Measurements from ENCODE around the gene TRMU.

DNA sequence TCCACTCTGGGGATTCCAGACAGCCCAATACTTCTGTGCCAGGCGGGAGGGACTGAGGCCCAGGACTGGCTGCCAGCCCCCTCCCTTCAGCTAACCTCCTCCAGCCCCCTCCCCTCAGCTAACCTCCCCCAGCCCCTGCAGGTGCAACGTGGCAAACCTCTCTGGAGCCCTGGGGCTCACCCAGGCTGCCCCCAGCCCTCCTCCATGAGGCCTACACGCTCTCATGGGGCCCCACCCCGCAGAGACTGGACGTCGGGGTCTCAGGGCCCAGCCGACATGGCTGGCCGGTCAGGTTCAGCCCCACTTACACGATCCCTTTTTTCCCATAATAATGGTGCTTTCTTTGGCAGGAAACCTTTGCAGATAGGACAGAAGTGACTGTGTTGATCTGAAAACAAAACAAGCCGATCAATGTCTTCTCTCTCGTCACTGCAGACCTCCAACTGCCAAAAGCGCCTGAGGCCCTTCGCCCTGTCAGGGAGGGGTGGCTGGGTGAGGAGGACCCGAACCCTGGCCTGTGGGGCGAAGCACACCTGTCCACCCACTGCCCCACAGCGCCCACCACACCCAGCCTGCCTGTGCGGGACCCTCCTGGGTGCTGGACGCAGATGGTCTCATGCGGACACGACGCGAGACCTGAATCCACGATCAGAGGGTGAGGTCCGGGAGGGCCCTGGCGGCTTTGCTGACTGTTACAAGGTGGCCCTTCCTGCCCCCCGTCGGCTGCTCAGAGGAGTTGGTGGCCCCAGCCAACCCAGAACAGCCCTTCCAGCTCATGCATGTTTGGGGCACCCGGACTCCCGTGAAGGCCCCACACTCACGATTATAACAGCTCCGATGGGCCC, 33.6 kb downstream of the TRMU start:
- TF ChIP-seq, protein P1, sequence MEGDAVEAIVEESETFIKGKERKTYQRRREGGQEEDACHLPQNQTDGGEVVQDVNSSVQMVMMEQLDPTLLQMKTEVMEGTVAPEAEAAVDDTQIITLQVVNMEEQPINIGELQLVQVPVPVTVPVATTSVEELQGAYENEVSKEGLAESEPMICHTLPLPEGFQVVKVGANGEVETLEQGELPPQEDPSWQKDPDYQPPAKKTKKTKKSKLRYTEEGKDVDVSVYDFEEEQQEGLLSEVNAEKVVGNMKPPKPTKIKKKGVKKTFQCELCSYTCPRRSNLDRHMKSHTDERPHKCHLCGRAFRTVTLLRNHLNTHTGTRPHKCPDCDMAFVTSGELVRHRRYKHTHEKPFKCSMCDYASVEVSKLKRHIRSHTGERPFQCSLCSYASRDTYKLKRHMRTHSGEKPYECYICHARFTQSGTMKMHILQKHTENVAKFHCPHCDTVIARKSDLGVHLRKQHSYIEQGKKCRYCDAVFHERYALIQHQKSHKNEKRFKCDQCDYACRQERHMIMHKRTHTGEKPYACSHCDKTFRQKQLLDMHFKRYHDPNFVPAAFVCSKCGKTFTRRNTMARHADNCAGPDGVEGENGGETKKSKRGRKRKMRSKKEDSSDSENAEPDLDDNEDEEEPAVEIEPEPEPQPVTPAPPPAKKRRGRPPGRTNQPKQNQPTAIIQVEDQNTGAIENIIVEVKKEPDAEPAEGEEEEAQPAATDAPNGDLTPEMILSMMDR (IDR thresholded peaks at IDR 0.05 in 4 of 5, conservative IDR thresholded peaks at IDR 0.05 in 1 of 5), result no peak
- no peak for TF ChIP-seq POLR2A (IDR thresholded peaks at IDR 0.05)

Measured in gastrocnemius medialis (tissue), 4 donors.